HG03095 (cell line): Measurements from ENCODE around the gene TEKT4.
A peak's percentile ranks its signal among the peaks of the same experiment; 100 is the strongest.
"Not testable (repeated sequence)": the region's sequence is repeated elsewhere in the genome, so short reads cannot be mapped to it uniquely, and the experiment has no call there.

ENCODE experiments used
- ATAC-seq: cut with Tn5 transposase; IDR thresholded peaks from one replicate; pipeline ENCODE4 v1.9.1; 2021; ENCODE audit warnings: moderate library complexity; ENCODE audit not compliant: unreplicated experiment

TEKT4 gene

GRCh38 chr2:94871226-94872087 is at the start of gene TEKT4:
TSS of gene TEKT4 (plus strand) at chr2:94871430. CDS start at chr2:94871580, 150 bp downstream.
- no peak for ATAC-seq

- not testable (repeated sequence) for ATAC-seq
Measured at GRCh38 chr2:94839224-94839623, 32.0 kb upstream of the TEKT4 start.

GRCh38 chr2:94856856-94857255 is 14.4 kb upstream of the TEKT4 start:
- ATAC-seq = not testable (repeated sequence)

- ATAC-seq = not testable (repeated sequence)
Measured at GRCh38 chr2:94857367-94858162, 13.7 kb upstream of the TEKT4 start.

GRCh38 chr2:94858163-94858888 is 12.9 kb upstream of the TEKT4 start:
- not testable (repeated sequence) for ATAC-seq

- no peak for ATAC-seq
Measured at GRCh38 chr2:94861308-94862152, 9.7 kb upstream of the TEKT4 start.

- not testable (repeated sequence) for ATAC-seq
Measured at GRCh38 chr2:94862903-94863302, 8.3 kb upstream of the TEKT4 start.

- no peak for ATAC-seq
Measured at GRCh38 chr2:94869131-94869530, 2.1 kb upstream of the TEKT4 start.

GRCh38 chr2:94869552-94870439 is 1.4 kb upstream of the TEKT4 start:
- no peak for ATAC-seq

GRCh38 chr2:94870440-94871225 is 597 bp upstream of the TEKT4 start:
- ATAC-seq = no peak

GRCh38 chr2:94872088-94872618 is 923 bp downstream of the TEKT4 start:
- ATAC-seq = no peak

- ATAC-seq = no peak
Measured at GRCh38 chr2:94872676-94873361, 1.6 kb downstream of the TEKT4 start.

- no peak for ATAC-seq
Measured at GRCh38 chr2:94873362-94874276, 2.4 kb downstream of the TEKT4 start.

GRCh38 chr2:94874277-94874997 is 3.2 kb downstream of the TEKT4 start:
- ATAC-seq = peak; percentile 91

GRCh38 chr2:94875064-94875819 is 4.0 kb downstream of the TEKT4 start:
- no peak for ATAC-seq
